Measurements from ENCODE around the gene GPR176.

GPR176 gene

DNA sequence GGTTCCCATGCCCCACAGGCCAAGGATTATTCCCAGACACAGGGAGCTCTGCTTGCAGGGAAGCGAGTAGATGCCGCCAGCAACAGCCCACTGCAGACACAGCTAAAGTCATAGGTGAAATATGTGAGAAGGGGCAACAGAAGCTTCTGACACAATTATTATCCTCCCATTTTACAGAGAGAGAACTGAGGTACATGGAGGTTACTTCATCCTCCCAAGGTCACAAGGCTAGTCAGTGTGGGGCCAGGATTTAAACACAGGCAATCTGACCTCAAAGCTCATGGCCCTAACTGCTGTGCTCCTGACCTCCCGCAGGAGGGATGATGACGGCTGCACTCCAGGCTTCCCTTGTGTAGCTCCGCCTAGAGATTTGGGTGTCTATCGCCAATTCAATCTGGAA is 121.7 kb downstream of the GPR176 start:
- Histone ChIP-seq H3K36me3 (no peaks in the 10 kb centered on the region), H3K9me3 (no peaks in the 10 kb centered on the region), H3K4me3 (ENCODE audit: low read depth, low read length) (no peak overlapping the region), H3K27me3 (no peaks in the 10 kb centered on the region), H3K4me1 (peaks cover 7% of the 10 kb centered on the region)
- TF ChIP-seq, protein P1, sequence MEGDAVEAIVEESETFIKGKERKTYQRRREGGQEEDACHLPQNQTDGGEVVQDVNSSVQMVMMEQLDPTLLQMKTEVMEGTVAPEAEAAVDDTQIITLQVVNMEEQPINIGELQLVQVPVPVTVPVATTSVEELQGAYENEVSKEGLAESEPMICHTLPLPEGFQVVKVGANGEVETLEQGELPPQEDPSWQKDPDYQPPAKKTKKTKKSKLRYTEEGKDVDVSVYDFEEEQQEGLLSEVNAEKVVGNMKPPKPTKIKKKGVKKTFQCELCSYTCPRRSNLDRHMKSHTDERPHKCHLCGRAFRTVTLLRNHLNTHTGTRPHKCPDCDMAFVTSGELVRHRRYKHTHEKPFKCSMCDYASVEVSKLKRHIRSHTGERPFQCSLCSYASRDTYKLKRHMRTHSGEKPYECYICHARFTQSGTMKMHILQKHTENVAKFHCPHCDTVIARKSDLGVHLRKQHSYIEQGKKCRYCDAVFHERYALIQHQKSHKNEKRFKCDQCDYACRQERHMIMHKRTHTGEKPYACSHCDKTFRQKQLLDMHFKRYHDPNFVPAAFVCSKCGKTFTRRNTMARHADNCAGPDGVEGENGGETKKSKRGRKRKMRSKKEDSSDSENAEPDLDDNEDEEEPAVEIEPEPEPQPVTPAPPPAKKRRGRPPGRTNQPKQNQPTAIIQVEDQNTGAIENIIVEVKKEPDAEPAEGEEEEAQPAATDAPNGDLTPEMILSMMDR (IDR thresholded peaks at IDR 0.05; ENCODE audit: low read depth, low read length), result no peak
- DNase-seq, result no peak

DNA sequence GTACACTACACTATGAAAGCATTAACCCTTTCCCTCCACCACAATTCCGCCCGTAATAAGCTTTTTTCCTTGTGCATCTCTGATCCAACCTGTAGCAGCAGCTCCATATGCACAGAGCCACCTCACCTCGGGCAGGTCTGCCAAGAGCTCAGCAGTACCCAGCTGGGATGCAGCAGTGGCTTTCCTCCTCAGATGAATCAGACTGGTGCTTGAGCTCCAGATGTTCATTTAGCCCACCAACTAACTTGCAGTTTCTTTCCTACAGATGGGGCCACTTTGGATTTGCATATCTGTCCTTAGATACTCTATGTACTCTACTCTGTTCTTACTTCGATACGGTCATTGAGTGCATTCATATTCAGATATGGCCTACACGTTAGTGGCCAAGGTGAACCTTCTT is 122.7 kb downstream of the GPR176 start:
- Histone ChIP-seq H3K36me3 (no peaks in the 10 kb centered on the region), H3K9me3 (no peaks in the 10 kb centered on the region), H3K27me3 (no peaks in the 10 kb centered on the region), H3K4me1 (peaks cover 7% of the 10 kb centered on the region), H3K4me3 (ENCODE audit: low read depth, low read length) (no peak overlapping the region)
- TF ChIP-seq, protein P1 (IDR thresholded peaks at IDR 0.05; ENCODE audit: low read depth, low read length), result no peak
- no peak for DNase-seq

DNA sequence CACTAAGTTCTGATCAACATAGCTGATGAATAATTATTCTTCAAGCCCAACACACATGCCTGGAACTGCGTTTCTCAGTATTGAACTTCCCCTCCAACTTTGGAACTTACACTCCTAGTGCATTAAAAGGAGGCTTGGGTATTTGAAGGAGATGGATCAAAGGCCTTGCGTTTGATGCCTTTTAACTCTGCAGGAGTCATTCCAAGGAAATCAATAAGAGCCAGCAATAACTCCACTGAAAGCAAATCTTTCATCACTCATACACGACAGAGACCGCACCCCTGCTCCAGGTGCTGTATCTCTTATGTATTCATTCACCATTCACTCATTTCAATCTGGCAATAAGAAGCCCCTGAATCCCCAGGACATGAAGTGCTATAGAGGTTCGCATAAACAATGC is 123.5 kb downstream of the GPR176 start:
- H3K9me3 ChIP-seq, result no peaks in the 10 kb centered on the region
- no peaks in the 10 kb centered on the region for H3K27me3 ChIP-seq
- H3K36me3 ChIP-seq, result no peaks in the 10 kb centered on the region
- TF ChIP-seq, protein P1 (IDR thresholded peaks at IDR 0.05; ENCODE audit: low read depth, low read length), result no peak
- no peak overlapping the region for H3K4me3 ChIP-seq (ENCODE audit: low read depth, low read length)
- peaks cover 7% of the 10 kb centered on the region for H3K4me1 ChIP-seq
- DNase-seq, result no peak

DNA sequence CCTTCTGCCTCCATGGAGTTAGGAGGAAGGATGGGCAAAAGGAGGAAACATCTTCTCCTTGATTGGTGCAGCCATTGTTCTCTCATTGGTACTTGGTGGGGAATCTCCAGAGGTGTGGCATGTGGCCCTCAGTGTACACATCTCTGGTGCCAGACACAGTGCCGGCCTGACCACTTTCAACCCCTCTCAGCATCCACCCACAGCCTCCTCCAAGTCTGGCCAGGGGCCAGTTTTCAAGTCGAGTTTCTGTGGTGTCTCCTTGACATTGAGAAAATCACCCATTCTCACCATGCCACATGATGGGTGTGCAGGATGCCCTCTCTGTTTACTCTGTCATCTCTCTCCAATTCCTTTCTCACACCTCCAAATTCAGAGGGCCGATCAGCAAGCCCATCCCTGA is 124.6 kb downstream of the GPR176 start:
- no peak for DNase-seq
- TF ChIP-seq, protein P1 (IDR thresholded peaks at IDR 0.05; ENCODE audit: low read depth, low read length), result no peak
- Histone ChIP-seq H3K4me3 (ENCODE audit: low read depth, low read length) (no peak overlapping the region), H3K9me3 (no peaks in the 10 kb centered on the region), H3K36me3 (no peaks in the 10 kb centered on the region), H3K4me1 (peaks cover 7% of the 10 kb centered on the region), H3K27me3 (no peaks in the 10 kb centered on the region)

DNA sequence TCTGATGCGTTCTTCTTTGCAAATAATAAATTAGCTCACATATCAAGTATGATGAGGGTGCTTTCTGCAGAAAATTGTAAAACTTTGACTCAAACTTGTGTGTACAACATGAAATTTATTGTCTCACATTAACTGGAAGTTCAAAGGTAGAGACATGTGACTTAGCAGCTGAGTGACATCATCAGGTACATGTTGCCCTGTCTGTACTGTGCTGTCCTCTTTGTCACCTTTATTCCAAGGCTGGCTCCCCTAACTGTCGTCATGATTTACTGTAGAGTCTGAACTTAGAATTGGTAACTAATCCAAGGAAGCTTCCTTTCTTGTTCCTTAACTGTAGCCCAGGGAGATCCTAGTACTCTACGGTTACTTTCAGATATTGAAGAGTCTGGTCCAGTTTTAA is 125.1 kb downstream of the GPR176 start:
- H3K9me3 ChIP-seq, result no peaks in the 10 kb centered on the region
- peaks cover 7% of the 10 kb centered on the region for H3K4me1 ChIP-seq
- DNase-seq, result no peak
- no peaks in the 10 kb centered on the region for H3K27me3 ChIP-seq
- H3K36me3 ChIP-seq, result no peaks in the 10 kb centered on the region
- no peak overlapping the region for H3K4me3 ChIP-seq (ENCODE audit: low read depth, low read length)
- TF ChIP-seq, protein P1 (IDR thresholded peaks at IDR 0.05; ENCODE audit: low read depth, low read length), result no peak

DNA sequence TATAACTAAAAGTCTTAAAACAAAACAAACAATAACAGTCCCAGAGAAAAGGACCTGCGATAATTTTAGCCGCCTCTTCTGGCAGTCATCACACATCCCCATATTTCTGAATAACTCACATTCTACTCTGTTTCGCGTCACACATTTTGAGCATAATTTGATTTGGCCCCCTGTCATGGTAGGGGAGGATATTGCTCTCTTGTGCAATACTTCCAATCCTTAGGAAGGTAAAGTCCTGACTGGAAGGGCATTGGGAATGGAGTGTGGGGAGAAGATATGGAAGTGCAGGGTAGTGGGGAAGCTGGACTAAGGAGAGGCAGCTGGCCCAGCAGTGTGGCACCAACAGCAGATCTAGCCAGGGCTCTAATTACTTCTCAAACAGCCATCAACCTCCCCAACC is 126.1 kb downstream of the GPR176 start:
- no peaks in the 10 kb centered on the region for H3K27me3 ChIP-seq
- H3K4me3 ChIP-seq (ENCODE audit: low read depth, low read length), result no peak overlapping the region
- H3K4me1 ChIP-seq, result peaks cover 7% of the 10 kb centered on the region
- TF ChIP-seq, protein P1 (IDR thresholded peaks at IDR 0.05; ENCODE audit: low read depth, low read length), result no peak
- DNase-seq, result no peak
- H3K36me3 ChIP-seq, result no peaks in the 10 kb centered on the region
- H3K9me3 ChIP-seq, result no peaks in the 10 kb centered on the region
